NCI-H1436 (cell line): Measurements from ENCODE around the gene TM6SF1.
"Not testable (repeated sequence)": the region's sequence is repeated elsewhere in the genome, so short reads cannot be mapped to it uniquely, and the experiment has no call there.

Experiments used
- DNase-seq: peaks from one replicate; lab custom pipeline; 2025; lab: John Stamatoyannopoulos, UW

The TM6SF1 gene

DNA sequence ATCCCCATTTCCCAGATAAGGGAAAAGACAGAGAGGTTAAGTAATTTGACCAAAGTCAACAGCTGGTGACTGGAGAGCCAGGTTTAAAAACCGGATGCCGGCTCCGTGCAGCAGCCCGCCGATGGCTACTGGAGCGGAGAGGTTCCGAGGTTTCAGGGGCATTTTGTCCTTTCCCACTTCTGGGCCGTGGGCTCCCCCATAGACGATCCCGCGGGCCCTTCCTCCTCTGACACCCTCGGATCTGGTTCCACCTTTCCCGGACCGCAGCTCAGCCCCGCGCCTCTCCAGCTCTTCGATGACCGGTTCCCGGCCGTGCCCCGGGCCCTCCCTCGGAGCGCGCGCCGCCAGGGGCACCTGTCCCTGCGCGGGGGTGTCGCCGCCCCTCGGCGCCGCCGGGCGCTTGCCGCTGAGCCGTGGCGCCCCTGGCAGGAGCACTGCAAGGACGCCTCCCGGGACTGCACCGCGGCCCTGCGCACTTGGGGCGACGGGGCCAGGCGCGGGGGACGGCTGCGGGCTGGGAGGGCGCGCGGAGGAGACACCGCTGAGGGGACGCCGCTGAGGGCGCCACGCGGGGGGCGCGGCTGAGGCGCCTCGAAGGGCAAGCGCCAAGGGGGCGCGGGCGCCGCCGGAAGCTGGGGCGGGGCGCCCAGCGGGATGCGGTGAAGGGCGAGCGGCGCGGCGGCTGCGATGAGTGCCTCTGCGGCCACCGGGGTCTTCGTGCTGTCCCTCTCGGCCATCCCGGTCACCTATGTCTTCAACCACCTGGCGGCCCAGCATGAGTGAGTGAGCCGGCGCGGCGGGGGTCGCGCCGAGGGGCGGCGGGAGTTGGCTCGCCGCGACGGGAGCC, at the start of gene TM6SF1:
Gene TM6SF1, plus strand, starts transcription at position 652 of the 847 bp plus-strand sequence. Its CDS starts 36 bp downstream, at position 688.
- DNase-seq = no peak

DNA sequence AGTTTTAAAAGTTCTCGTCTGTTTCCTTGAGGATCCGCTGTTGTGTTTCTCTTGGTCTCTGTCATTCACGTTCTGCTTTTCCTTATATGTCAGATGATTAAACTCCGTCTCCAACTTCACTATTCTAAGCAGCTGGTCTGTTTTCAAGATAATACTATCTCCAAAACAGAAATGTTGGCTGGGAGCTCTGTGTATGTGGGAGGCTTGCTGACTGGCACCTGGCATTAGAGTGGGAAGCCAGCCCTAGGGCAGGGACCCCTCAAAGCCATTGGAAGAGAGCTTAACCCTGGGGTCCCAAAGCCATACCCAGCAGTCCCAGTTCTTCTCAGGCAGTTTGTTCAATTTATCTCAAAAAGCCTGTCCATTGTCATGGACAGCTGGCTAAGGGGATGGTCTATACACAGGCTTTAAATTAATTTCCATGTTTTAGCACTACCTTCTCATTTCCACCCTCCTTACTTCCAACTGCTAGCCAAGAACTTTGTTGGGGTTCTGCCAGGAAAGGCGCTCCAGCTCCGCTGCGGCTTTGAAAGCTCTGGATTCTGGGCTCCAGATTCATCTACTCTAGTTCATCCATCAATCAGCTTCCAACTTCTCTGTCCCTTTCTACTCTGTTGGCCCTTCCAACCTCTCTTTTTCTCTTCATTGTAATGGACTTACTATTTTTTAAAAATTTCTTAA, 49.6 kb upstream of the TM6SF1 start:
- DNase-seq = no peak

GRCh38 chr15:83061680-83062079, 45.8 kb upstream of the TM6SF1 start:
- DNase-seq = no peak

DNA sequence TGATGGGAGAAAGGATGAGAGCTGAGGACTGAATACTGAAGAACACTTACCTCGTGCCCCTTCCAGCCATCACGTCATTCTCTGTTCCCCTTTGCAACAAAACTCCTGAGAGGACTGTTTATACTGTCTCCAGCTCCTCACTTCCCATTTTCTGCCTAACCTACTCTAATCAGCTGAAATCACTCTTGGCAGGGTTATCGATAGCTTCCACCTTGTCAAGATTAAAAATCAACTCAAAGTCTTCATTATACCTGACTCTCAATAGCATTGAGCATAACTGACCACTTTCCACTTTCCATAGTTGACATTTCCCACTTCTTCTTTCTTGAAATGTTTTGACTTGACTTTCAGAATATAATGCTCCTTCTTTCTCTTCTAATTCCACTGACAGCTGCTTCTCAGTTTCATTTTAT, 44.7 kb upstream of the TM6SF1 start:
- DNase-seq = no peak

DNA sequence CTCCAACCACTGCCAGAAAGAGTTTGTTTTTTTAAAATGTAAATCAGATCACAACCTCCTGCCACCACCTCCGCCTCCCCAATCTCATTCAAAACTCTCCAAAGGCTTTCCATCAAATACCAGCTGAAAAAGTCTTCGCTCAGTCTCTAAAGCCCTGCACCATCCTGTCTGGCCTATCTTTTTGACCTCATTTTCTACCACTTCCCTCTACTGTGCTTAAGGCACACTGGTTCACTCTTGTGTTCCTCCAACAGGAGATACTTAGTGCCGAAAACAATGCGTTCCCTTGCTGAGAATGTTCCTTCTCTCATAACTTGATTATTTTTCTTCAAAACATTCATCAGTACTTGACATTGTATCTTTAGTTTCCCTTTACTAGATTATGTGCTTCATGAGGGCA, 43.9 kb upstream of the TM6SF1 start:
- no peak for DNase-seq

DNA sequence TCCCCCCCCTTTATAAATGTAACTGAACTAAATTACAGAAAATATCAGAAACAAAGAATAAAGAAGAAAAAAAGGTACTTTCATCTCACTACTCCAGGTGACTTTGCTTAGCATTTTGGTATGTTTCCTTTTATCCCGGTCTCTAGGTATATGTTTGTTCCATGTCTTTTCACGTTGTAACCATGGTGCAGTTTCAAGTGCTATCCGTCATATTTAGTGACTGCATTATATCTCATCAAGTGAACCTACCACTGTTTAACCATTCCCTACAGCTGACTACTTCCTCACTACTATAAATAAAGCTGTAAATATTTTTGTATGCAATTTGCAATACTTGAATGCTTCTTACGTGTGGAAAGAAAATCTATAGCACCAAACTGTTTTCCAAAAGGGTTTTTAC, 42.6 kb upstream of the TM6SF1 start:
- no peak for DNase-seq

DNA sequence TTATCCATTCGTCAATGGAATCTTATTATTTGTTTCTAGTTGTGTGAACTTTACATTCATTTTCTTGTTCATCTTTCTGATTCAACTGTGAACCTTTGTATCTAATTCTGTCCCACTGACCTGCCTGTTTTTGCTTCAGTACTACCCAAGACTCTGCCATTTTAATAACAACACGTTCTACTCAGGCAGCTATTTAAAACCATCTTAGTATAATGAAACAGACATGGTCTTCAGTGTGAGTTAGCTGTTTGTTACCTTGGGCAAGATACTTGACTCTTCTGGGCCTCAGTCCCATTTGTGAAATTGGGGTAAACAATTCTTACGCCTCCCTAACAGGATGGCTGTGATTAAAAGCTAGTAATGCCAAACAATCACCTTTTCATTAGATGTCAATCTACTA, 42.0 kb upstream of the TM6SF1 start:
- no peak for DNase-seq

- DNase-seq = no peak
Measured at GRCh38 chr15:83066034-83066733, 41.3 kb upstream of the TM6SF1 start.

- peak; percentile 82 for DNase-seq
Measured at GRCh38 chr15:83066734-83067637, 40.5 kb upstream of the TM6SF1 start, which contains the start of gene BTBD1. Gene BTBD1, minus strand, starts transcription at chr15:83067252. Its CDS starts 101 bp downstream, at chr15:83067151.

GRCh38 chr15:83067638-83067962, 39.8 kb upstream of the TM6SF1 start:
- no peak for DNase-seq

DNA sequence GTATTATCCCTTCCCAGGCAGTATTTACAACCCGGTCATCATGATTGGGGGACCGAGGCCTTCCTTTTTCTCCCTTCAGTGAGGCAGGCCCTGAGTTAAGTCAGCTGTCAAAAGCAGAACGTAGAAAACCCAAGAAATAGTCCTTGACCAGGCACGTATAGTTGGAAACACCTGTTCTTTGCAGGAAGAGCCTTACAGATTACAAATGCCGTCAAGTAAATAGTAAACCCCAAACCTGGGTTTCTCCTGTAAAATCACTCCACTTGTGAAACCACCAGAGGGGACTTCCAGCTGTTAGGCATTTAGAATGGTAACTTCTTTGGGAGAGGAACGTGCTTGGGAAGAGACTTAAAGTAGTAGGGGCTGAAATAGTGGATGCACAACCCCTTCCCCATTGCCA, 39.4 kb upstream of the TM6SF1 start:
- DNase-seq = no peak

- not testable (repeated sequence) for DNase-seq
Measured at GRCh38 chr15:83069211-83069642, 38.2 kb upstream of the TM6SF1 start.

GRCh38 chr15:83077491-83078230, 29.8 kb upstream of the TM6SF1 start:
- no peak for DNase-seq

GRCh38 chr15:83078712-83079111, 28.7 kb upstream of the TM6SF1 start:
- no peak for DNase-seq

DNA sequence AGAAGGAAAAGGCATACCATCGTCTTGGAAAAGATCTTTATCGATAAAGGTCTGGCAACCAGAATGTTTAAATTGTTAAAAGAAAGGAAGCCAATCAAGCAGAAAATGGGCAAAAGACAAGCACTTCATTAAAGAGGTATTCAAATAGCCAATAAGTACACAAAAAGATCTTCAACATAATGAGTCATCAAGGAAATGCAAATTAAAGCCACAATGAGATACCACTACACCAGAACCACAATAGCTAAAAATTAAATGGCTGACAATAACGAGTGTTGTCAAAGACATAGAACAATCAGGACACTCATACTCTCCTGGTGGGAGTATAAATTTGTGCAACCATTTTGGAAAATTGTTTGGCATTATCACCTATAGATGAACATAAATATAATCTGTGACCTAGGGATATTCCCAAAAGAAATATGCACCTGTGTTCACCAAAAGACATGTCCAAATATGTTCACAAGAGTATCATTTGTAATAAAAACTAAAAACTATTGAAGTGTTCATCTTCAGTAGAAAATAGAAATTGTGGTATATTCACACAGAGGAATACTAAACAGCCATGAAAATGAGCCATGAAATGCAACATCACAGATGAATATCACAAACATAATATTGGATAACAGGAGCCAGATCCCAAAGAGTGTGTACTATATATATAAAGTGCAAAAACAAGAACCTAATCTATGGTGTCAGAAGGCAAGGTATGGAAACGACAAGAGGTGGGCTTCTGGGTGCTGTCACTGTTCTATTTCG, 26.0 kb upstream of the TM6SF1 start:
- DNase-seq = no peak

DNA sequence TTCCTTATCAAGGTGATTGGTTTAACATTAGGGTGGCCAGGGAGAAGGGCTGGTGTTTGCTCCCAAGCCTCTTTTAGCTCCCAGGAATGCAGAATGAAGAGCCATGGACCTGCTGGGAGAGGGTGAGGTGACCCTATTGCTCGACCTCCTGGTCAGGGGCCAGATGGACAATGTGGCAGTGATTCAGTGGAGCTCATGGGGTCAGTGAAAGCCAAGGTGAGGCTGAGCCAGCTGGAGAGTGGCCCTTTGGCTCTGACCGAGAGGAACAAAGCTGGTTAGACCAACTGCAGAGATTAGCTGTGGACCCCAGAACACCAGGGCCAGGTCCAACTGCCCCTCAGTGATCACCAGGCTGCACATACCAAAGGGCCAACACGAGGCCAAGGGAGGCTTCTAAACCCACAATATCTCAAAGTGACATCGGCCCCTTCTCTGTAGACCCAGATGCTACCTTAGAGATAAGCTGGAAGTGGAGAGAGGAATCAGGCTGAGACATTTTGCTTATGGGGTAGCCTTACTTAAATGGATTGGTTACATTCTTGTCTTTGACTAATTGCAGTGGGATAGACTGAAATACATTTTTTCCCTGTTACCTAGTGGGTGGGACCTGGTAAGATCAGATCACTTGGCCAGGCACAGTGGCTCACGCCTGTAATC, 24.6 kb upstream of the TM6SF1 start:
- no peak for DNase-seq

- DNase-seq = not testable (repeated sequence)
Measured at GRCh38 chr15:83085461-83085860, 22.0 kb upstream of the TM6SF1 start.

- DNase-seq = not testable (repeated sequence)
Measured at GRCh38 chr15:83085864-83086552, 21.4 kb upstream of the TM6SF1 start.

GRCh38 chr15:83087576-83087975, 19.9 kb upstream of the TM6SF1 start:
- no peak for DNase-seq
